K562 (cell line): ENCODE measurements around the gene MYO9A. TPM values are rescaled to one million over a fixed set of nuclear protein-coding genes. Genes with fewer than 3 reads are reported as not detected.

Experiments used
- ATAC-seq: fragments of 200-7000 bp; cut with Tn5 transposase; 3 replicates; pipeline ENCODE4 v1.9.1; 2020; ENCODE audit warnings: moderate library complexity
- BruUV-seq: library from RNA; stranded (reverse); fragments of 400-500 nt; replicated peaks from 2 replicates; lab custom pipeline; 2021; lab: Mats Ljungman, UMichigan
- CTCF ChIA-PET: fragments of 300-600 bp; formaldehyde crosslinking; extraction: SDS; loops from one replicate; lab custom pipeline; 2021; ENCODE audit warnings: low intra/inter-chr PET ratio; lab: Yijun Ruan, JAX
- POLR2A ChIA-PET: fragments of 300-600, 350-650 bp; sonication (Branson Sonifier 250); formaldehyde crosslinking; extraction: SDS; loops from one replicate; lab custom pipeline; 2021; ENCODE audit warnings: antibody characterized with exemption, inconsistent platforms; lab: Yijun Ruan, JAX
- DNase-seq, 4 experiments: peaks; one replicate each; pipeline versions ENCODE4 v3.0.0 to v3.0.0-alpha.2; 2011 to 2018; ENCODE audit warnings: low spot score in 3 of 4, mixed read lengths in 3 of 4; ENCODE audit errors: extremely low read depth in 1 of 4
- FAIRE-seq: peaks from 2 replicates; lab custom pipeline; 2011; peaks lifted over from hg19 to GRCh38; lab: Jason Lieb, UNC
- H2AFZ ChIP-seq: 2 replicates; pipeline ENCODE4 v1.6.0; 2011; ENCODE audit warnings: low read depth, low read length, control low read depth, inconsistent platforms
- H3K27ac ChIP-seq: fragments of 200-600 bp; 3 replicates; pipeline ENCODE4 v1.8.0; 2011; ENCODE audit warnings: low read depth, mild to moderate bottlenecking, control low read depth, inconsistent platforms, low read length, moderate library complexity, mixed read lengths; ENCODE audit errors: extremely low read depth
- H3K27me3 ChIP-seq, 2 experiments: fragments of 300-600 bp in 1 of 2; 2 replicates in 1 of 2; 3 replicates in 1 of 2; pipeline versions ENCODE4 v1.6.0 to v1.8.0; 2011; ENCODE audit warnings: inconsistent platforms in 2 of 2, low read length in 2 of 2, mild to moderate bottlenecking in 1 of 2, mixed read lengths in 1 of 2, moderate library complexity in 1 of 2; ENCODE audit not compliant: control insufficient read depth in 2 of 2, insufficient read depth in 2 of 2
- H3K36me3 ChIP-seq: fragments of 300-600 bp; 3 replicates; pipeline ENCODE4 v1.8.0; 2011; ENCODE audit warnings: mild to moderate bottlenecking, low read length, inconsistent platforms; ENCODE audit not compliant: control insufficient read depth, insufficient read depth
- H3K4me1 ChIP-seq, 2 experiments: fragments of 200-600 bp in 1 of 2; replicated peaks in 1 of 2; 2 replicates in 1 of 2; 3 replicates in 1 of 2; pipeline versions ENCODE4 v1.5.1 to v1.8.0; 2011; ENCODE audit warnings: inconsistent platforms in 2 of 2, low read length in 2 of 2, mild to moderate bottlenecking in 1 of 2, mixed read lengths in 1 of 2, moderate library complexity in 1 of 2; ENCODE audit not compliant: control insufficient read depth in 2 of 2, insufficient read depth in 2 of 2
- H3K4me2 ChIP-seq: 2 replicates; pipeline ENCODE4 v1.6.1; 2011; ENCODE audit warnings: low read length, control low read depth, inconsistent platforms, mixed read lengths; ENCODE audit not compliant: insufficient read depth
- H3K4me3 ChIP-seq: fragments of 200-600 bp; sonication (generic), shearing (Covaris generic); 2 replicates; pipeline ENCODE4 v1.5.1; 2016; ENCODE audit warnings: control low read depth, inconsistent platforms
- H3K79me2 ChIP-seq: fragments of 200-600 bp; 3 replicates; pipeline ENCODE4 v1.8.0; 2011; ENCODE audit warnings: low read length, inconsistent platforms; ENCODE audit not compliant: control insufficient read depth, insufficient read depth
- H3K9ac ChIP-seq, 2 experiments: 2 replicates each; pipeline versions ENCODE4 v1.6.0 to v1.6.1; 2011; ENCODE audit warnings: low read depth in 2 of 2, low read length in 2 of 2, control low read depth in 1 of 2, inconsistent platforms in 1 of 2, mild to moderate bottlenecking in 1 of 2, mixed read lengths in 1 of 2; ENCODE audit not compliant: insufficient read depth in 1 of 2
- H3K9me1 ChIP-seq: one replicate; pipeline ENCODE4 v1.6.0; 2011; ENCODE audit warnings: inconsistent platforms, mild to moderate bottlenecking, low read length, moderate library complexity; ENCODE audit not compliant: control insufficient read depth, insufficient read depth
- H3K9me3 ChIP-seq: replicated peaks from 2 replicates; pipeline ENCODE4 v1.5.1; 2011; ENCODE audit warnings: low read depth, low read length, inconsistent platforms; ENCODE audit not compliant: control insufficient read depth, insufficient read depth
- H4K20me1 ChIP-seq: replicated peaks from 2 replicates; pipeline ENCODE4 v1.6.1; 2011; ENCODE audit warnings: low read length, inconsistent platforms, mixed read lengths; ENCODE audit not compliant: control insufficient read depth, insufficient read depth
- FOXK2 ChIP-seq, 2 experiments: fragments of 450-650 bp; IDR thresholded peaks in 1 of 2; conservative IDR thresholded peaks in 1 of 2; 2 replicates each; pipeline ENCODE4 v1.6.1; 2016; ENCODE audit warnings: low read depth in 2 of 2, mild to moderate bottlenecking in 1 of 2
- IFI16 ChIP-seq: fragments of 250-450 bp; sonication (Bioruptor Pico); IDR thresholded peaks from 2 replicates; pipeline ENCODE4 v2.1.2; 2022; ENCODE audit warnings: mild to moderate bottlenecking, inconsistent platforms
- KAT2B ChIP-seq: IDR thresholded peaks from one replicate; pipeline ENCODE4 v1.6.1; 2012; ENCODE audit warnings: low read depth, mild to moderate bottlenecking, control low read depth, inconsistent platforms, low read length, moderate library complexity
- POU5F1 ChIP-seq: fragments of 150-350 bp; IDR thresholded peaks from 2 replicates; pipeline ENCODE4 v1.6.1; 2014; ENCODE audit warnings: borderline replicate concordance, low read length, low read depth, mild to moderate bottlenecking; ENCODE audit not compliant: partially characterized antibody
- ZNF143 ChIP-seq: sonication (generic); formaldehyde crosslinking; IDR thresholded peaks from 2 replicates; pipeline ENCODE4 v1.9.0; 2022; ENCODE audit warnings: mild to moderate bottlenecking, missing genetic modification reagents
- WGBS: fragments of 100-300 bp; shearing (Covaris generic); methylation state at CpG from one replicate; pipeline ENCODE4 v1.1.6; 2016; ENCODE audit warnings: low coverage, mixed read lengths; ENCODE audit not compliant: insufficient coverage; ENCODE audit errors: missing lambda C conversion rate; 5-methylcytosine and 5-hydroxymethylcytosine counted together
- in situ Hi-C: fragments of 300-500 bp; cut with MboI; formaldehyde crosslinking; loops from 4 replicates; pipeline ENCODE4 v1.15.0; 2018; ENCODE audit warnings: inconsistent platforms, mixed read lengths
- intact Hi-C: fragments of 100-400 bp; cut with micrococcal nuclease; formaldehyde crosslinking; loops from 2 replicates; pipeline ENCODE4 v1.14.2; 2022
- polyA plus RNA-seq, 8 experiments: library from polyadenylated mRNA; depleted of rRNA in 4 of 8; stranded (reverse) in 5 of 8; unstranded in 3 of 8; fragments of >200 nt; fragmentation: Nextera tagmentation in 2 of 8; fragmentation: Illumina TruSeq in 1 of 8; extraction: Ambion mirVana in 2 of 8; extraction: Trizol in 1 of 8; gene quantifications; 2 replicates each; pipeline versions ENCODE4 v1.2.1 to v1.2.3, GENCODE V29; 2011 to 2014; ENCODE audit warnings: inconsistent platforms in 1 of 8, missing spikeins in 1 of 8
- total RNA-seq, 7 experiments: library from RNA; depleted of rRNA in 6 of 7; stranded (reverse); fragments of >200 nt in 6 of 7; fragmentation: Illumina TruSeq in 2 of 7; extraction: Trizol in 2 of 7; gene quantifications; 2 replicates each; pipeline versions ENCODE4 v1.2.1 to v1.2.3, GENCODE V29; 2011 to 2021; ENCODE audit warnings: low replicate concordance in 1 of 7
- TF ChIP-seq, protein P1 (sequence below): sonication (generic); formaldehyde crosslinking; IDR thresholded peaks from 2 replicates; pipeline ENCODE4 v1.8.0; 2023; ENCODE audit warnings: mild to moderate bottlenecking, missing genetic modification reagents
- TF ChIP-seq, protein P2 (sequence below): fragments of 450-650 bp; IDR thresholded peaks from 2 replicates; pipeline ENCODE4 v1.6.1; 2016; ENCODE audit warnings: low read depth
- TF ChIP-seq, protein P3 (sequence below): IDR thresholded peaks from 2 replicates; pipeline ENCODE4 v1.6.1; 2014; ENCODE audit warnings: antibody characterized with exemption

The MYO9A gene
- total and polyA plus RNA-seq, 9 of the 15 experiments (the other 6 are each of a cell fraction or from before 2014, with no cell fraction given), result 1.9 to 15.4 (median 5.8) TPM

DNA sequence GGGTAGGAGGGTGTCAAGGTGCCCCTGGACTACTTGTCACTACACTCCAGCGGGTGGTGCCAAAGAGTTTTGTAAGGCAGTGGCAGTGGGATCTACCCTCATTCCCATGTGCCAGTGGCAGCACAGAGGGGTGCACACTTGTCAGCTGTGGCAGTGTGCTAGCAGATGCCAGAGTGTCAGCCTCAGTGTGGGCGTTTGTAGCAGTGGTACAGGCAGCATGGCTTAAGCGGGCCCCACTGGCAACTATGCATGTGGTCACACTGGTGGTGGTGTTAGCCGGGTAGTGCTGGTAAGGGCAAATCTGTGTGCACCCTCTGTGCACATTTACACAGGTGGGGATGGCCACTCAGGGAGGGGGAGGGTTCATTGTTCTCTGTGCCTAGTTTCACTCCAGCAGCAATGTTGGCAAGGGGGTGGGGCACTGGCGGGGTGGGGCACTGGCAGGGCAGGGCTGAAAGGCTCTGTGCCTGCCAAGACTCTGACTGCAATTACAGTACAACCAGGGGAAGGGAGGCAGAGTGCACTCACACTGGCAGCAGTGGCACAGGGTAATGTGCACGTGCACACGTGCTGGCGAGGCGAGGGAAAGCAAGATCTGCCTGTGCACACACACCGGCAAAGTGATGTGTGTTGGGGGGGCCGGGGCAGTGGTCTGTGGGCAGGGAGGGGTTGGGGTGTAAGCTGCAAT, 31.8 kb downstream of the MYO9A start (continued):
- TF ChIP-seq, protein P1, sequence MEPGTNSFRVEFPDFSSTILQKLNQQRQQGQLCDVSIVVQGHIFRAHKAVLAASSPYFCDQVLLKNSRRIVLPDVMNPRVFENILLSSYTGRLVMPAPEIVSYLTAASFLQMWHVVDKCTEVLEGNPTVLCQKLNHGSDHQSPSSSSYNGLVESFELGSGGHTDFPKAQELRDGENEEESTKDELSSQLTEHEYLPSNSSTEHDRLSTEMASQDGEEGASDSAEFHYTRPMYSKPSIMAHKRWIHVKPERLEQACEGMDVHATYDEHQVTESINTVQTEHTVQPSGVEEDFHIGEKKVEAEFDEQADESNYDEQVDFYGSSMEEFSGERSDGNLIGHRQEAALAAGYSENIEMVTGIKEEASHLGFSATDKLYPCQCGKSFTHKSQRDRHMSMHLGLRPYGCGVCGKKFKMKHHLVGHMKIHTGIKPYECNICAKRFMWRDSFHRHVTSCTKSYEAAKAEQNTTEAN (CRISPR knock-in tag), result no peak
- TF ChIP-seq IFI16 (CRISPR knock-in tag) (no peak), FOXK2 (conservative IDR thresholded peaks at IDR 0.05 in 1 of 2, IDR thresholded peaks at IDR 0.05 in 1 of 2; ENCODE audit: low read depth in 2 of 2) (no peak)

DNA sequence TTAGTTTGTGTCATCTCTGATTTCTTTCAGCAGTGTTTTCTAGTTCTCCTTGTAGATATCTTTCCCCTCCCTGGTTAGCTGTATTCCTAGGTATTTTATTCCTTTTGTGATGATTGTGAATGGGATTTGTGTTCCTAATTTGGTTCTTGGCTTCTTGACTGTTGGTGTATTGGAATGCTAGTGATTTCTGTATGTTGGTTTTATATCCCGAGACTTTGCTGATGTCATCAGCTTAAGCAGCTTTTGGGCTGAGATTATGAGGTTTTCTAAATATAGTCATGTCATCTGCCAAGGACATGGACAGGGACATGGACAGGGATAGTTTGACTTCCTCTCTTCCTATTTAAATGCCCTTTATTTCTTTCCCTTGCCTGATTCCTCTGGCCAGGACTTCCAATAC, 35.8 kb downstream of the MYO9A start:
- H3K27ac ChIP-seq, result no peak overlapping the region
- ChIA-PET POLR2A (no interaction called here), CTCF (no interaction called here)
- WGBS, result 20% methylated on average over 1 of the region's 1 CpG
- no peak overlapping the region for H3K9ac ChIP-seq
- DNase-seq (no peak), ATAC-seq (no peak), FAIRE-seq (no peak)
- H2AFZ ChIP-seq, result no peak overlapping the region
- H3K27me3 ChIP-seq, result no peaks in the 10 kb centered on the region
- intact Hi-C loops, result no loop called here
- no peak overlapping the region for H3K4me2 ChIP-seq
- in situ Hi-C loops, result no loop called here
- H3K9me1 ChIP-seq, result no peaks in the 10 kb centered on the region
- no peaks in the 10 kb centered on the region for H3K79me2 ChIP-seq
- H4K20me1 ChIP-seq, result no peaks in the 10 kb centered on the region
- BruUV-seq, result no TSS peak
- no peaks in the 10 kb centered on the region for H3K36me3 ChIP-seq
- H3K4me1 ChIP-seq, result no peaks in the 10 kb centered on the region
- peaks cover 6% of the 10 kb centered on the region; the same call in 1 of the 2 replicates for H3K9me3 ChIP-seq
- H3K4me3 ChIP-seq, result no peak overlapping the region
- TF ChIP-seq ZNF143 (CRISPR knock-in tag) (no peak), KAT2B (no peak), POU5F1 (no peak)
- TF ChIP-seq, protein P2, sequence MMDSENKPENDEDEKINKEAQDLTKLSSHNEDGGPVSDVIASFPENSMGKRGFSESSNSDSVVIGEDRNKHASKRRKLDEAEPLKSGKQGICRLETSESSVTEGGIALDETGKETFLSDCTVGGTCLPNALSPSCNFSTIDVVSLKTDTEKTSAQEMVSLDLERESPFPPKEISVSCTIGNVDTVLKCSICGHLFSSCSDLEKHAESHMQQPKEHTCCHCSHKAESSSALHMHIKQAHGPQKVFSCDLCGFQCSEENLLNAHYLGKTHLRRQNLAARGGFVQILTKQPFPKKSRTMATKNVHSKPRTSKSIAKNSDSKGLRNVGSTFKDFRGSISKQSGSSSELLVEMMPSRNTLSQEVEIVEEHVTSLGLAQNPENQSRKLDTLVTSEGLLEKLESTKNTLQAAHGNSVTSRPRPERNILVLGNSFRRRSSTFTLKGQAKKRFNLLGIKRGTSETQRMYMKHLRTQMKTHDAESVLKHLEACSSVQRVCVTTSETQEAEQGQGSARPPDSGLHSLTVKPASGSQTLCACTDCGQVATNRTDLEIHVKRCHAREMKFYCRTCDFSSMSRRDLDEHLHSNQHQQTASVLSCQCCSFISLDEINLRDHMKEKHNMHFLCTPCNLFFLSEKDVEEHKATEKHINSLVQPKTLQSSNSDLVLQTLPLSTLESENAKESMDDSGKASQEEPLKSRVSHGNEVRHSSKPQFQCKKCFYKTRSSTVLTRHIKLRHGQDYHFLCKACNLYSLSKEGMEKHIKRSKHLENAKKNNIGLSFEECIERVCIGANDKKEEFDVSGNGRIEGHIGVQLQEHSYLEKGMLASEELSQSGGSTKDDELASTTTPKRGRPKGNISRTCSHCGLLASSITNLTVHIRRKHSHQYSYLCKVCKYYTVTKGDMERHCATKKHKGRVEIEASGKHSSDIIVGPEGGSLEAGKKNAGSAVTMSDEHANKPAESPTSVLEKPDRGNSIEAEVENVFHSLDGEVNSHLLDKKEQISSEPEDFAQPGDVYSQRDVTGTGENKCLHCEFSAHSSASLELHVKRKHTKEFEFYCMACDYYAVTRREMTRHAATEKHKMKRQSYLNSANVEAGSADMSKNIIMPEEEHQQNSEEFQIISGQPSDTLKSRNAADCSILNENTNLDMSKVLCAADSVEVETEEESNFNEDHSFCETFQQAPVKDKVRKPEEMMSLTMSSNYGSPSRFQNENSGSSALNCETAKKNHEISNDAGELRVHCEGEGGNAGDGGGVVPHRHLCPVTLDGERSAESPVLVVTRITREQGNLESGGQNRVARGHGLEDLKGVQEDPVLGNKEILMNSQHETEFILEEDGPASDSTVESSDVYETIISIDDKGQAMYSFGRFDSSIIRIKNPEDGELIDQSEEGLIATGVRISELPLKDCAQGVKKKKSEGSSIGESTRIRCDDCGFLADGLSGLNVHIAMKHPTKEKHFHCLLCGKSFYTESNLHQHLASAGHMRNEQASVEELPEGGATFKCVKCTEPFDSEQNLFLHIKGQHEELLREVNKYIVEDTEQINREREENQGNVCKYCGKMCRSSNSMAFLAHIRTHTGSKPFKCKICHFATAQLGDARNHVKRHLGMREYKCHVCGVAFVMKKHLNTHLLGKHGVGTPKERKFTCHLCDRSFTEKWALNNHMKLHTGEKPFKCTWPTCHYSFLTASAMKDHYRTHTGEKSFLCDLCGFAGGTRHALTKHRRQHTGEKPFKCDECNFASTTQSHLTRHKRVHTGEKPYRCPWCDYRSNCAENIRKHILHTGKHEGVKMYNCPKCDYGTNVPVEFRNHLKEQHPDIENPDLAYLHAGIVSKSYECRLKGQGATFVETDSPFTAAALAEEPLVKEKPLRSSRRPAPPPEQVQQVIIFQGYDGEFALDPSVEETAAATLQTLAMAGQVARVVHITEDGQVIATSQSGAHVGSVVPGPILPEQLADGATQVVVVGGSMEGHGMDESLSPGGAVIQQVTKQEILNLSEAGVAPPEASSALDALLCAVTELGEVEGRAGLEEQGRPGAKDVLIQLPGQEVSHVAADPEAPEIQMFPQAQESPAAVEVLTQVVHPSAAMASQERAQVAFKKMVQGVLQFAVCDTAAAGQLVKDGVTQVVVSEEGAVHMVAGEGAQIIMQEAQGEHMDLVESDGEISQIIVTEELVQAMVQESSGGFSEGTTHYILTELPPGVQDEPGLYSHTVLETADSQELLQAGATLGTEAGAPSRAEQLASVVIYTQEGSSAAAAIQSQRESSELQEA, result no peak
- TF ChIP-seq, protein P3, sequence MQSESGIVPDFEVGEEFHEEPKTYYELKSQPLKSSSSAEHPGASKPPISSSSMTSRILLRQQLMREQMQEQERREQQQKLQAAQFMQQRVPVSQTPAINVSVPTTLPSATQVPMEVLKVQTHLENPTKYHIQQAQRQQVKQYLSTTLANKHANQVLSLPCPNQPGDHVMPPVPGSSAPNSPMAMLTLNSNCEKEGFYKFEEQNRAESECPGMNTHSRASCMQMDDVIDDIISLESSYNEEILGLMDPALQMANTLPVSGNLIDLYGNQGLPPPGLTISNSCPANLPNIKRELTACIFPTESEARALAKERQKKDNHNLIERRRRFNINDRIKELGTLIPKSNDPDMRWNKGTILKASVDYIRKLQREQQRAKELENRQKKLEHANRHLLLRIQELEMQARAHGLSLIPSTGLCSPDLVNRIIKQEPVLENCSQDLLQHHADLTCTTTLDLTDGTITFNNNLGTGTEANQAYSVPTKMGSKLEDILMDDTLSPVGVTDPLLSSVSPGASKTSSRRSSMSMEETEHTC, result no peak
